Fibroblast of lung (primary cell): ENCODE results near the gene TUBG2. TPM values are rescaled to one million over a fixed set of nuclear protein-coding genes. Genes with fewer than 3 reads are reported as not detected.
"Not testable (repeated sequence)": the region's sequence is repeated elsewhere in the genome, so short reads cannot be mapped to it uniquely, and the experiment has no call there.

ENCODE experiments used
- DNase-seq, 2 donors: peaks; one replicate each; pipeline versions ENCODE4 v3.0.0 to v3.0.0-alpha.2; 2010; ENCODE audit warnings: low read depth in 2 of 2
- H2AFZ ChIP-seq: 2 replicates; pipeline ENCODE4 v1.5.1; 2012; ENCODE audit warnings: low read length, control low read depth, inconsistent platforms
- H3K27ac ChIP-seq: 2 replicates; pipeline ENCODE4 v1.5.1; 2011; ENCODE audit warnings: low read length, control low read depth; ENCODE audit not compliant: insufficient read depth
- H3K27me3 ChIP-seq: 2 replicates; pipeline ENCODE4 v1.5.1; 2011; ENCODE audit warnings: mild to moderate bottlenecking, low read length; ENCODE audit not compliant: control insufficient read depth, insufficient read depth
- H3K36me3 ChIP-seq: 2 replicates; pipeline ENCODE4 v1.5.1; 2011; ENCODE audit warnings: low read length; ENCODE audit not compliant: control insufficient read depth, insufficient read depth
- H3K4me1 ChIP-seq: 2 replicates; pipeline ENCODE4 v1.5.1; 2011; ENCODE audit warnings: low read length; ENCODE audit not compliant: control insufficient read depth, insufficient read depth; ENCODE audit errors: extremely low read depth
- H3K4me2 ChIP-seq: 2 replicates; pipeline ENCODE4 v1.5.1; 2011; ENCODE audit warnings: low read length, control low read depth; ENCODE audit not compliant: insufficient read depth; ENCODE audit errors: extremely low read depth
- H3K4me3 ChIP-seq, 4 experiments: fragments of 200-600 bp in 1 of 4; sonication (generic) in 1 of 4; replicated peaks in 1 of 4; 2 replicates each; pipeline ENCODE4 v1.5.1; 2011 to 2016; ENCODE audit warnings: low read length in 4 of 4, low read depth in 3 of 4, mild to moderate bottlenecking in 3 of 4, control low read depth in 2 of 4, inconsistent platforms in 1 of 4, mixed read lengths in 1 of 4; ENCODE audit not compliant: insufficient read depth in 1 of 4; ENCODE audit errors: control extremely low read depth in 1 of 4
- H3K79me2 ChIP-seq: 2 replicates; pipeline ENCODE4 v1.5.1; 2012; ENCODE audit warnings: mild to moderate bottlenecking, low read length, inconsistent platforms; ENCODE audit not compliant: control insufficient read depth, insufficient read depth
- H3K9ac ChIP-seq: 2 replicates; pipeline ENCODE4 v1.5.1; 2011; ENCODE audit warnings: mild to moderate bottlenecking, low read length, control low read depth; ENCODE audit not compliant: insufficient read depth
- H3K9me3 ChIP-seq: 2 replicates; pipeline ENCODE4 v1.5.1; 2012; ENCODE audit warnings: low read depth, low read length; ENCODE audit not compliant: control insufficient read depth, insufficient read depth
- H4K20me1 ChIP-seq: 2 replicates; pipeline ENCODE4 v1.5.1; 2011; ENCODE audit warnings: low read length; ENCODE audit not compliant: control insufficient read depth, insufficient read depth; ENCODE audit errors: extremely low read depth
- EZH2 ChIP-seq: IDR thresholded peaks from 2 replicates; pipeline ENCODE4 v1.5.1; 2012; ENCODE audit warnings: low read length, control low read depth, mild to moderate bottlenecking; ENCODE audit errors: missing control alignments
- polyA plus RNA-seq, 2 donors: library from polyadenylated mRNA; depleted of rRNA in 1 of 2; stranded (reverse) in 1 of 2; unstranded in 1 of 2; fragments of >200 nt; gene quantifications; 2 replicates each; pipeline ENCODE4 v1.2.1, GENCODE V29; 2011 to 2012; ENCODE audit warnings: missing spikeins in 1 of 2
- total RNA-seq: library from RNA; depleted of rRNA; stranded (reverse); fragments of >200 nt; gene quantifications from 2 replicates; pipeline ENCODE4 v1.2.1, GENCODE V29; 2014
- TF ChIP-seq, protein P1 (sequence below), 2 donors: IDR thresholded peaks in 1 of 2; conservative IDR thresholded peaks in 1 of 2; 1 replicate in 1 of 2; 2 replicates in 1 of 2; pipeline ENCODE4 v1.5.1; 2011 to 2012; ENCODE audit warnings: low read length in 2 of 2, control low read depth in 1 of 2, inconsistent platforms in 1 of 2, low read depth in 1 of 2, mild to moderate bottlenecking in 1 of 2

TUBG2 gene
- total and polyA plus RNA-seq, 2 donors (not counting 1 experiment from before 2014, with no cell fraction given) = 11.6 to 13.5 TPM

DNA sequence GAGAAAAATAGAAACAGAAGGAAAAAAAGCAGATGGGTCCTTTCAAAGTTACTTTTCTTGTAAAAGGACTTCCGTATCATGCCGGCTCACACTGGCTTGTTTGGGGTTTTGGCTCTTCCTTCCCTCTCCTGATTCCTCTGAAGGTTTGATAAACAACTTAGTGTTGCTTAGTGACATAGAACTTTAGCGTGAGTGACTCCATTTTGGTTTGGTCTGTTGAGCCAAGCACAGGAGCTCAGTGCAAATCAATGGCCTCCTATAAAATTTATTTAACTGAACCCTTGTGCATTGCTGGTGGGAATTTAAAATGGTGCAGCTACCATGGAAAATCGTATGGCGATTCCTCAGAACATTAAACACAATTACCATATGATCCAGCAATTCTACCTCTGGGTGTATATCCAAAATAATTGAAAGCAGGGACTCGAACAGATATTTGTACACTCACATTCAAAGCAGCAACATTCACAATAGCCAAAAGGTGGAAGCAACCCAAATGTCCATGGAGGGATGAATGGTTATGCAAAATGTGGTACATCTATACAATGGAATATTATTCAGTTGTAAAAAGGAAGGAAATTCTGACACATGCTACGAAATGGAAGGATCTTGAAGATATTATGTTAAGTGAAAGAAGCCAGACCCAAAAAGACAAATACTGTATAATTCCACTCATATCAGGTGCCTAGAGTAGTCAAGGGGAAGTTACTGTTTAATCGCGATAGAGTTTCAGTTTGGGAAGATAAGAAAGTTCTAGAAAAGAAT lies 1.1 kb upstream of the TUBG2 start:
- Histone ChIP-seq H3K27ac (no peak overlapping the region), H2AFZ (no peak overlapping the region)

DNA sequence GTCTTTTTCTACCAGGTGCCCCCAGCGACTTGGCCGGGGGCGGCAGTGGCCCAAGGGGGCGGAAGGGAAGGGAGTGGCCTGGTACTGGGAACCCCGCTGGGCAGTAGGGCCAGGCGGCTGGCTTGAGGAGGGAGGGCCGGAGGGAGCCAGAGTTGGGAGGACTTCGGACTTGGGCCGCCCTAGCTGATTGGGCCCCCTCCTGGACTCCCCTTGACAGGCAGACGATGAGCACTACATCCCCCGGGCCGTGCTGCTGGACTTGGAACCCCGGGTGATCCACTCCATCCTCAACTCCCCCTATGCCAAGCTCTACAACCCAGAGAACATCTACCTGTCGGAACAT lies 819 bp downstream of the TUBG2 start:
- not testable (repeated sequence) for H3K79me2 ChIP-seq, DNase-seq, H4K20me1 ChIP-seq, H3K27me3 ChIP-seq, H3K27ac ChIP-seq, H3K9me3 ChIP-seq, H3K4me1 ChIP-seq, H2AFZ ChIP-seq, H3K4me2 ChIP-seq, H3K36me3 ChIP-seq
- H3K9ac ChIP-seq = peak overlapping the region; percentile 73
- H3K4me3 ChIP-seq = peak overlapping the region; percentile 63 to 80 (median 71)

More for the DNA sequence above, 1.1 kb upstream of the TUBG2 start:
- TF ChIP-seq, protein P1, sequence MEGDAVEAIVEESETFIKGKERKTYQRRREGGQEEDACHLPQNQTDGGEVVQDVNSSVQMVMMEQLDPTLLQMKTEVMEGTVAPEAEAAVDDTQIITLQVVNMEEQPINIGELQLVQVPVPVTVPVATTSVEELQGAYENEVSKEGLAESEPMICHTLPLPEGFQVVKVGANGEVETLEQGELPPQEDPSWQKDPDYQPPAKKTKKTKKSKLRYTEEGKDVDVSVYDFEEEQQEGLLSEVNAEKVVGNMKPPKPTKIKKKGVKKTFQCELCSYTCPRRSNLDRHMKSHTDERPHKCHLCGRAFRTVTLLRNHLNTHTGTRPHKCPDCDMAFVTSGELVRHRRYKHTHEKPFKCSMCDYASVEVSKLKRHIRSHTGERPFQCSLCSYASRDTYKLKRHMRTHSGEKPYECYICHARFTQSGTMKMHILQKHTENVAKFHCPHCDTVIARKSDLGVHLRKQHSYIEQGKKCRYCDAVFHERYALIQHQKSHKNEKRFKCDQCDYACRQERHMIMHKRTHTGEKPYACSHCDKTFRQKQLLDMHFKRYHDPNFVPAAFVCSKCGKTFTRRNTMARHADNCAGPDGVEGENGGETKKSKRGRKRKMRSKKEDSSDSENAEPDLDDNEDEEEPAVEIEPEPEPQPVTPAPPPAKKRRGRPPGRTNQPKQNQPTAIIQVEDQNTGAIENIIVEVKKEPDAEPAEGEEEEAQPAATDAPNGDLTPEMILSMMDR (conservative IDR thresholded peaks at IDR 0.05 in 1 of 2, IDR thresholded peaks at IDR 0.05 in 1 of 2; ENCODE audit: low read depth in 1 of 2, low read length in 2 of 2) = no peak
- TF ChIP-seq EZH2 = no peak
- Histone ChIP-seq H4K20me1 (no peaks in the 10 kb centered on the region), H3K9me3 (no peaks in the 10 kb centered on the region), H3K9ac (no peak overlapping the region), H3K79me2 (no peaks in the 10 kb centered on the region), H3K36me3 (peaks cover 4% of the 10 kb centered on the region), H3K4me2 (no peak overlapping the region), H3K4me3 (no peak overlapping the region), H3K4me1 (peaks cover 13% of the 10 kb centered on the region), H3K27me3 (no peaks in the 10 kb centered on the region)
- no peak for DNase-seq

DNA sequence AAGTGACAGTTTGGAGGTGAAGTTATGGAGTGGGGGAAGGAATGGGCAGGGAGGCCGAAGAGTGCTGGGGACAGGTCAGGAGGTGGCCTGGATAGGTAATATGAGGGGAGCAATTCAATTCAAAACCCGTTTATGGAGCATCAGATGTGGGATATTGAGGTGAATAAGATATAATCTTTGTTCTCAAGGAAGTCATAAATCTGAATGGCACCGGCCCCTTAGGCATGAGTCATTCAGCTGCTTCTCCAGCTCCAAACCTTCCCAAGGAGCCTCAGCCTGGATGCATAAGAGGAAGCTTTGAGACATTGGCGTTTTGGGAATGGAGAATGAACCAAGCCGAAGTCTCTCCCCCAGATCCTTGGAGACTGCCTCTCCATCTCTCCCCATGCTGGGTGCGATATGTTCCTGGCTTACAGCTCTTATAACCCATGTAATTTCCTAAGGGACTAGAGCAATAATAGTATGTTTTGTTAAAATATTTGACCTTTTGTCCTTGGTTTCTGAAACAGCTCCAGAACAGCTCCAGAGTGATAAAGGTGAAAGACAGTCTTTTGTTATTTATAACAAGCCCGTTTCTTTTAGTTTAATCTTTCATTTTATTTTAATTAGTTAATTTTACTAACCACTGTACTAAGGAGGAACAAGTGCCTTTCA lies 1.7 kb downstream of the TUBG2 start:
- peaks cover 7% of the 10 kb centered on the region for H3K4me1 ChIP-seq
- peak overlapping the region; percentile 64 for H3K4me2 ChIP-seq
- no peaks in the 10 kb centered on the region for H3K27me3 ChIP-seq
- no peaks in the 10 kb centered on the region for H4K20me1 ChIP-seq
- no peaks in the 10 kb centered on the region for H3K79me2 ChIP-seq
- peak; percentile 67 to 74 for DNase-seq
- H3K27ac ChIP-seq = no peak overlapping the region
- TF ChIP-seq, protein P1 (conservative IDR thresholded peaks at IDR 0.05 in 1 of 2, IDR thresholded peaks at IDR 0.05 in 1 of 2; ENCODE audit: low read depth in 1 of 2, low read length in 2 of 2) = no peak
- TF ChIP-seq EZH2 = no peak
- H3K9ac ChIP-seq = no peak overlapping the region
- H3K36me3 ChIP-seq = peaks cover 8% of the 10 kb centered on the region
- peak overlapping the region in 1 of 4 experiments; percentile 27 for H3K4me3 ChIP-seq
- H2AFZ ChIP-seq = no peak overlapping the region
- H3K9me3 ChIP-seq = no peaks in the 10 kb centered on the region
